Body of pancreas (tissue), 4 donors: ENCODE results near the gene CEP112.

Experiments used
- CTCF ChIP-seq, 7 experiments: fragments of 450-650 bp in 4 of 7; fragments of 200-600 bp in 3 of 7; sonication (generic) in 3 of 7; IDR thresholded peaks; one replicate each; pipeline ENCODE4 v1.5.1; 2016 to 2019; ENCODE audit warnings: antibody characterized with exemption in 7 of 7
- POLR2A ChIP-seq, 3 donors: fragments of 450-650 bp; IDR thresholded peaks; one replicate each; pipeline ENCODE4 v1.6.1; 2016; ENCODE audit warnings: antibody characterized with exemption in 3 of 3, mild to moderate bottlenecking in 2 of 3

- TF ChIP-seq CTCF (IDR thresholded peaks at IDR 0.05) (no peak), POLR2A (IDR thresholded peaks at IDR 0.05) (no peak)
Measured at GRCh38 chr17:65751263-65751662, 440.7 kb downstream of the CEP112 start.
